C1 segment of cervical spinal cord (tissue), 14 donors: ENCODE results near the gene MBTPS1.

Experiments
- DNase-seq, 14 donors: peaks; one replicate each; lab custom pipeline; 2025; lab: John Stamatoyannopoulos, UW

Gene MBTPS1

DNA sequence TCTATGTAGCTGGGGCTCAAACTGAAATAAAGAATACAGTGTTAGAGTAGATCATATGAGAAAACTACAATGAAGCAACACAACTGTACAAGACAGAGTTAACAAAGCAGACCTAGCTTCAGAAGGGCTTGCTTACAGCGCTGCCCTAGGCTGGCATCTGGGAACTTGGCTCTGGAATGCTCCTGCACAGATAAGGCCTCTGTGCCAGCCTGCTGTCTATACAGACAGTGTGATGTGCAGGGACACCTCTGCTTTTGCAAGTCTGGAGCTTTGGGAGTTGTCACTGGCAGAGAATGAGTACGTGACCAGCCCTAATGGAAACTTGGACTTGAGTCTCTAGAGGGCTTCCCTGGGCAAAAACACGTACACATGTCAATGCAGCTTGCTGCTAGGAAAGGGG, 42.0 kb downstream of the MBTPS1 start:
- no peak for DNase-seq

DNA sequence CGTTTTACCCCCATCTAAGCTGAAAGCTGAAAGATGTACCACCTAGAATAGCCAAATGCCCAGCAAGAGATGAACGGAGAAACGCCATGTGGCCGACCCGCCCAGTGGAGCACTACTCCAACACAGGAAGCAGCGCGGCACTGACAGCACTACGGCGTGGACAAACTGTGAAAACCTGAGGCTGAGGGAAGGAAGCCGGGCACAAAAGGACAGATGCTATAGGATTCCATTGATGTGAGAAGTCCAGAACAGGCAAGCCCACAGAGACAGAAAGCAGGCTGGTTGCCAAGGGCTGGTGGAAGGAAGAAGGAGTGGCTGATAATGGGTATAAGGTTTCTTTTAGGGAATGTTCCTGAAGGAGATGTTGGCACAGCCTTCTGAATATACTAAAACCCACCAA, 44.7 kb downstream of the MBTPS1 start:
- no peak for DNase-seq

DNA sequence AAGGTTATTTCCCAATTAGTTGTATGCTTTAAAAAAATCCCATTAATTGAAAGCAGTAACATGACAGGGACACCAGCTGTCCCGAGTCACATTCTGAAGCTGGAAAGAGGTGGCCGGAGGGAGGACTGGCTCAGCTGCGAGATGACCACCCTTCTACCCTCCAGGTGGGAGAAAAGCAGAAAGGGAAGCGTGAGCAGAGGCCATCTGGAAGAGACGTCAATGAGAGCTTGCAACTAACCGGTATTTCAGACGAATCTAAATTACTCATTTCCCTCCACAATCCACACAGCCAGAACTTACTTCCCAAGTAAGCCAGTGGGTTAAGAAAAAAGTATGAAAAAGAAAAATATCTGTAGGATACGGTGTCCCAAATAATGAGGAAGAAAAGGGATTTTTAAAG, 45.6 kb downstream of the MBTPS1 start:
- no peak for DNase-seq

DNA sequence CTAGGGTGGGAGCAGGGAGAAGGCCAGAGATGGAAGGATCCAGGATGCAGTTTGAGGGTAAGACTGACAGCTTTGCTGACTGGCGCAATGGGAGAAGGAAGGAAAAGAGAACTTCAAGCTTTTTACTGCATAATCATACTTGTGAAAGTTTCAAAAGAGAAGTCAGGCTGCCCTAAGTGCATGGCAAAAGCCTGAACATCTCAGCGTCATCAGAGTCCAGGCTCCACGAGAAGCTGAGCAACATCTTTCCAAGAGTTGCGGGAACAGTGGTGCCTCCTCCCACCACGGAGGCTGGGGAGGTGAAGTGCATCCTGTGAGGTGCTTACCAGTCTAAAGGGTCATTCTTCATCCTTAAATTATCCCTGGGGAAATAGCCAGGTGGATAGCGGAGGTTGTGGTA, 47.2 kb downstream of the MBTPS1 start:
- DNase-seq: peak in 3 of 14 donors; percentile 11 to 32 (median 27)

DNA sequence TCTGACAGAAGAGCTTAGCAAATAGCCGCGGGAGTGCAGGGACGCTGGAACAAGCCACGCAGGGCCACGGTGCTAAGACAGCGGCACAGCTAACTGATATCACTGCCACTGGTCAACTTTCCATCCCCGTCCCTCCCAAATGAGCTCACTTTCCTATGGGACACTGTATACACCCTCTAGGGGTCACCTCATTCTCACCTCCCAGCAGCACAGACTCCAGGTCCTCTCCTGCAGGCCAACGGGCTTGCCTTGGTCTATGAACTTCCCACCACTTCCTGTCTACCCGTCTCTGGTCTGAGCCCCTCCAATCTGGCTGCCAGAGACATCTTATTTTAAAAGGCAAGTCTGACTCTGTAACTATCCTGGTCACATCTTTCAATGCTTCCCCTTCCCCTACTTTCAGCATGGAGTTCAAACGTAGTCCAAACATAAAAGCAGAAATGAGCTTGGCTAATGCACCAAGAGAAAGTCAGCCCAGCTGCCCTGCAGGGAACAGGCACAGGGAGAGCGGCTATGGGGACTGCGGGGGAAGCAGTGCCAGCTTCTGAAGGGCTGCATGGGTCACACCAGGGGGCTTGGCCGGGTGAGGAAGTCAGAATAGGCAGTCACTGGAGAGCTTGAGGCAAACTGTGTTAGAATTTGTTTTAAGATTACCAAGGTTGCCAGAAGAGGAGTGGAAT, 47.8 kb downstream of the MBTPS1 start:
- peak in 1 of 14 donors; percentile 18 for DNase-seq

DNA sequence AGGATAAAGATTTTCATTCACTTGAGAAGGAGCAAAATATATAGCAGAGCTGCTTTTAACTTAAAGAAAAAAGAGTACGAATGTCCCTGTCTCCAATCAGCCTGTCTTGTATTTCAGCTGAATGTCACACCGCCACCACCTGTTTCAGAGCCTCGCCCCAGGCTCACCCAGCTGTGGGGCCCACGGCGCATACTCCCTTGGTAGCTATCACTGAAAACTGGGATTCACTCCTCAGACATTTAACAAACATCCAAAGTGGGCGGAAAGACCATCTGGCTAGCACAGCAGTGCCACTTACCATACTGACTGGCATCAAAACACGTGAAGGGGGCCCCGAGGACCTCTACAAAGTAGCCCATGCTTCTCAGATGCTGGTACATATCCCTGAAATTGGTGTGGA, 48.7 kb downstream of the MBTPS1 start:
- no peak for DNase-seq

DNA sequence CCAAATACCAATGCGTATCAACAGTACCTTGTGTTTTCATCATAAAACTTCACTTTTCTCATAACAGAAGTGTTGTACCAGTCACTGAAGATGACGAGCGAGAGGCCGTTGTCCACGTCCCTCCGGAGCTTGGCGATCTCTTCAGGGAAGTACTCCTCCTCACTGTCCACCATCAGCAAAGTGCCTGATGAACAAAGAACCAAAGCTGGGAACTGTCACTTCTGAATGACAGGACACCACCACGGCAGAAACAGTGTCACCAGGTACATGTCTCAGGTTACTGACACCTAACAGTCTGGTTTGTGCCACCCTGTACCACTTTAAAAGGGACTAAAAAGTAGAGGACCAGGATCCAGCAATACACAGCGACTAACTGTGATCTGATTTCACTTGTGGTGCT, 49.1 kb downstream of the MBTPS1 start:
- no peak for DNase-seq

DNA sequence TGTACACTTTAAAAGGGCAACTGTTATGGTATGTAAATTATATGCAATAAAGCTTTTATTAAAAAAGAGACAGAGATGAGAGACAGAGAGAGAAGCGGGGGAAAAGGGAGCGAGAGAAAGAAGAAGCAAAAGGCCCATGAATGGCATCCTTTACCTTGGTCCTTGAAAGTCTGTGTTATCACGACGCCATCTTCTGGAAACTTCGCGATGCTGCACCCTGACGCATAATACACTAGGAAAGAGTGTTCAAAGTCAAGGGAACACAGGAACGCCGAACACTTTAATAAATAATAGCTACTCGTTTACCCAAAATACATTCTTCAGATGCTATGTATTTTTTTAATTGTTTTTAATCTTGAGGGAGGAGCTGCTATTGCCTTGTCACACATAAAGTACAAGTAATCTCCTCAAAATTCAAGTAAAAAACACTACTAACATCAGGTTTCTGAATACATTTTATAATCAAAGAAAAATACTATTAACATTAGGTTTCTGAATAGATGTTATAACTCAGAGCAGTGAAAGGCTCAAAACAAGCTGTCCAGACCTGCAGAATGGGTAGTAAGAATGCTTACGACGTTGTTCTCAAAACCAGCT, 51.1 kb downstream of the MBTPS1 start:
- peak in 5 of 14 donors; percentile 5 to 22 (median 15) for DNase-seq

DNA sequence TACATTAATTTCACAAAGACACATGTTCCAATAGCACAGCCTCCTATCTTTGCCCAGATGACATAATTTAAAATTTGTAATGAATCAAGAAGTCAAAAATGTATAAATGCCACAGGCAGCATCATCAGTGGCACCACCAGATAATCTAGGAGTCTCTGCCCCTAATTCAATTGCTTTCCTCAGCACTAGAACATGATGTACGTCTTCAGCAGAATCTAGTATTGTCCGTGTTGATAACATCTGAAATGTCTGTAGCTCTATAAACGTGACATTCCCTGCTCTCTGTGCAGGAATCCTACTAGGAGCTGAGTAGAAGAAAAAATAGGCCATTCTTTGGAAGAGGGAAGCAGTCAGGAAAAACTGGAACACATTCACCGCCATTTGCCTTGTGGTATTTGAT, 52.8 kb downstream of the MBTPS1 start:
- no peak for DNase-seq

DNA sequence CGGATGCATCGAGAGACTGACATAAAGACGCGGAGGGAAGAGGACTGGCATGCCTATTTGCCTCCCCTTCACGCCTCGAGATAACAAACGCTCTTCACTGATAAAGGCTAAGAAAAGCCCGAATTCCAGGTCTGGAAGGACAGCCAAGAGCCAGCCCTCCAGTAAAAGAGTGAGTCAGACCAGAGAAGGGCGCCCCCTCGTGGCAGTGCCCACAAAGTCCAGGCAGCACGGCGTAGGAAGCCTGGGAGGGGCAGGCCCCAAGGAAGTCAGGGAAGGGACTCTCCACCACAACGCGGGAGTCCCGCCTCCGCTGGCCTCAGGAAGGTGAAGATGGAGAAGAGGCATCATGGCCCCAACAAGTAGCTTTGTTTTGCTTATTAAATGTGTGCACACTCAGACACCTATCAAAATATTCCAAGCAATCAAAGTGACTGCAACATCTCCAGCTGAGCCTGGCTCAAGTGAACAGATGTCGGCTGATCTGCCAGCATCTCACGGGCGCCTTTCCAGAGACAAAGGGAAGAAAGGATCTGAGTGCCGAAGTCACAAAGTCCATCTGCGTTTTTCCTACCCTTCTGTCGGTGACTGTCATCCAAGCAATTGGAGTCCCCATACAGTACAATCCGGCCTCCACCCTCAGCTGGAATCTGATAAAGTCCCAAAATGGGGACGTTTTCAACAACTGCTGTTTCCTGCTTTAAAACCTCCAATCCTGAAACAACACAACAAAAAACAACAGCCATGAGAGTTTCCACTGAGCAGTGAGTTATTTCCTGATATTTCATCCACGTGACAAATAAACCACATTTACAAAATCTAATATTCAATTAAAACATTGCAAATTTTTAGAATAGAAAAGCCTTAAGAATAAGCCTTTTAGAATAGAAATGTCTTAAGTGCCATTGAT, 53.8 kb downstream of the MBTPS1 start:
- peak in 12 of 14 donors; percentile 28 to 59 (median 53) for DNase-seq

DNA sequence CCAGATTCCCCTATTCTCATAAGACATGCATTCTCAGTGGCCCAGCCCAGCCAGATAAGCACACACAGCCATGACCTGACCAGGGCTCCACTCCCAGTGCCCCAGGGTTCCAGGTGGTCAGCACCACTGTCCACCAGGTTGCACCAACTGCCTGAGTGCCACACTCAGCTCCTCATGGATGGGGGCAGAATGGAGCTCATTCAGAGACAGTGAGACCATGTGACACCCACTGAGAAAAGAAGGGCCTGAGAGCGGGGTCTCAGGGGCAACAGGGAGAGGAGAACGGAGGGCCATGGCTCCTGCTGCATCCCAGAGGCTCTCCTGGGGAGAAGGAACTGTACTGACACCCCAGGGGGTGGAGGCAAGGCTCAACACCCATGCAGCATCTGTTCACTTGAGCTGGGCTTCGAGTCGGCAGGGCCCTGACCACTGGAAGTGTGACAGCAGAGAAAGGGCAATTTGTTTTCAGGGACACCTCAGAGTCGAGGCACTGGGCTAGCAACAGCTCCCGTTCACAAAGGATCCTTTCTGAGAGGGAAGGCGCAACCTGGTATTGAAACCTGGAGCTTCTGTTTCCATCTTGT, 55.4 kb downstream of the MBTPS1 start:
- no peak for DNase-seq

DNA sequence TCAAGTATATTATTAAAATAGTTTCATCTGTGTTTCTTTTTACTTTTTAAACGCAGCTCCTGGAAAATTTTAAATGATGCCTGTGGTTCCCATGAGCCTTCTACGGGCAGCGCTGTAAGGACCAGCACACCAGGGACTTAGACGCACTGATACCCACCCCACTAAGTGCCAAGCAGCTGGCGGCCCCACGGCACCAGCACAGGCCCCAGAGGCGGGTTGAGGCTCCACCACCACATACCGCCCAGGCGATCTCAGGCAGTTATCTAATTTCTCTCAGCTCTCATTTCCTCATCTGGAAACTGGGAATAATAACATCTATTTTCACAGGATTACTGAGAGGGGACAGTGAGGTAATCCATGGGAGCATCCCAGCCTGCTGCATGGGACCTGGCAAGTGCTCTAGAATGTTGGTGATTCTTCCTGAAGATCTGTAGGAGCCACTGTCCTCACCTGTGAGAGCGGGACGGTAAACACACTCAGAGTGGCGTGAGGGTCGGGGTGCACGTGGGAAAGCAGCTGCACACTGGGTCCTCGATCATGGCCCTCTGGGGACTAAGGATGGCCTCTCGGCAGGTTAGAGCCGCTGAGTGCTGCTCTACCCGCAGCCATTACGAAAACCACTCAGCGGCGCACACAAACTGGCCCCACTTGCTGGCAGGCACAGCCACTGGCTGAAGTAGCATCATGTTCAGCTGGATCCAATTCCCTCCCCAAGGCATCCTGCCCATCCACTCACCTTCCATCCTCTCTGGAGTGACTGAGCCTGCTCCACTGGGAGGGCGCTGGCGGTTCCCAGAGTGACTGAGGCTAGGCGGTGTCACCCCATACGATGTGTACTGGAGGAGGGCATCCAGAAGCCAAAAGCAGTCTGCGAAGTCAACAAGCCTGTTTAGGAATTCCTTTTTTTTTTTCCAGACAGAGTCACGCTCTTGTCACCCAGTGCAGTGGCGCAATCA, 56.5 kb downstream of the MBTPS1 start:
- DNase-seq: no peak

DNA sequence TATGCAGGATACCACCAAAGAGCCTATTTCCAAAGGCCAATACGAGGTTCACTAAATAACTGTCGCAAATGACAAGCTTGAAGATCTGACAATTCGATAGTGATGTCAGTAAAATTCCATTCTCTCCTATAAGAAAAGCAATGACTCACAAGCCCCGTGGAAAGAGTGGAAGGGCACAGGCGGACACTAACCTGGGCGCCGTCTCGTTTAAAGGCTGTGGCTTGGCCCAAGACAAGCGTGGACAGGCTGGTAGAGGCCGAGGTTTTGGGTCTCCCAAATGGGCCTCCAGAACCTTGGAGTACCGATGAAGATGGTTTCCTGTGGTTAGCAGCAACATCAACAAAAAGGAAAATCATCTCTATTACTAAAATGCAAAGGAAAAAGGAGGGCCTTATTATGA, 57.6 kb downstream of the MBTPS1 start:
- DNase-seq: no peak

DNA sequence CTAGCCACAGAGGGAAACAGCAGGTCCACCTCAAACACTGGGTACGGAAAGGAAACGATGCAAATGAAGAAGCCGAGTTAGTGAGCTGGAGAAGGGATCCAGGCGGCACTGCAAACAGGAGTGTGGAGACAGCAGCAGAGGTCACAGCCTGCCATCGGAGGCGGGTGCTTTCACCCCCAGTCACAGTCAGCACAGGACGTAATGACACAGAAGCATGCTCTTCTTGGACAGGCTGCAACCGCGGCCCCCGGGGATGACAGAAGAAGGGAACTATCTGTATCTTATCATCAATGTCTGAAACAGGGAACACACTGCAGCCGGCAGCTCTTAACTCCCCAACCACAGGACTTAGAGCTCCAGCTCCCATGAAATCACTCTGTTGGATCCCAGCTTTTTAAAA, 58.1 kb downstream of the MBTPS1 start:
- no peak for DNase-seq

DNA sequence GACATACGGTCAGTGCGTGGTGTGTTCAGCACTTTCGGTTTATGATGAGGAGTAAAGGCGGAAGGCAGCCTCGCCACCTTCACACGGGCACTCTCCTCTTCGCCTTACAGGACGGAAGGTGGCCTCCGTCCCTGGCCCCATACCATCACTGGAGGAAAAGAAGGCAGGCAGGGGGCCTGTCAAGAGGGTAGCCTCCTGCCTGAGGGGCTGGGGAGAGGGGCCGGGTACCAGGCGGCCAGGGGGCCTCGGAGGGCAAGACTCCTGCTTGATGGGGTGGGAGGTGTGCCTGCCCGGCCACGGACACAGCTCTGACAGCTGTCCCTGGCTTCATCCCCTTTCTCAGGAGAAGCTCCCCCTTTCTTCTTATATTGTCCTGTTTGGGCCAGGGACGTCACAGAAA, 58.5 kb downstream of the MBTPS1 start:
- DNase-seq: no peak

DNA sequence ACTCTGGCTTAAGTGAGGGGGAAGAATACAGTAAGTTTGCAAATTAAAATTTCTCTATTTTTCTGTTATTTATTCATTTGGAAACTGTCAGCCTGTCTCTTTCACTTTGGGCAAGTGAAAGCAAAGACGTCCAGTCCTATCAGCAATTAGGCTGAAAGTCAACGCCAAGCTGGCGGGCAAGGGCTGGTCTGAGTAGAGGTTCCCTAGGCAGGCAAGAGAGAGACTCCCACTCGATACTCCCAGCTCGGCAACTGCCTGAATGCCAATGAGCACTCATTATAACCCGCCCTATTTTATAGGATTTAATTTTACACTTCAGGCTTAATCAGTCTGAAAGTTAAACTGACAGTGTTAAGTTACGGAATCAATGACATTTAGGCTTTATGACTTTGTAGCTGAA, 59.8 kb downstream of the MBTPS1 start:
- DNase-seq: no peak

DNA sequence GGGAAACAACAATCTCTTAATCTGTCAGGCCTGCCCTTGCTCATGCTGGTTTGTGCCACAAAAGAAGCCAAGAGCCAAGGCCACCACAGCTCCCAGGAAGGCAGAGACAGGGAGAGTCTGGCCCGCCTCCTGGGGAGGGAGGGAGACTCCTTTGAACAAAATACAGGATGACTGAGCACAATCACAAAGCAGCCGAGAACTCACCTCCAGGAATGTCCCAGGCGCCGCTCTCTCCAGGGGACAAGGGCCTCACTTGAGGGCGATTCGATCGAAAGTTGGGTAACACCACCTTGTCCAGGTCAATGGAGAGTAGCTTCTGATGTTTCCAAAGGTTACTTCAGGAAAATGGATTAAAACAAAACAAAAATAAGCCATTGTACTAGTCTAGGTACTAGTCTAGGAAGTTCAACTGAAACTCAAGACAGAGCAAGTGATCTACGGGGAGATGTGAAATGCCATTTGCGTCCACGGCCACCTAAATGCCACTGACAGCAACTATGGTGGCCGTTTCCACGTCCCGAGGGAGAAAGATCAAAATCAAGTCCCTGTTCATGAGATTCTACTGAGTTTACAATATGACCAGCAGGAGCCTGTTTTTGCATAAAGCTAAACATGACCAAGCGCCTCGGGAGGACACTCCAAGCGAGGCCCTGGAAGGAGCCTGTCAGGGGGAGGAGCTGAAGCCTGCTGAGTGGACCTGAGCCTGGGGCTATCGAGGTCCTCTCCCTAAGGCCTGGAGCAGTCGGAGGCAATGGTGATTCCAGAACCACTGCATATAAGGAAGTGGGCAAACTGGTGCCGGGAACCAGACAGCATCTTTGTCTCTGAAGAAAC, 60.7 kb downstream of the MBTPS1 start:
- no peak for DNase-seq

DNA sequence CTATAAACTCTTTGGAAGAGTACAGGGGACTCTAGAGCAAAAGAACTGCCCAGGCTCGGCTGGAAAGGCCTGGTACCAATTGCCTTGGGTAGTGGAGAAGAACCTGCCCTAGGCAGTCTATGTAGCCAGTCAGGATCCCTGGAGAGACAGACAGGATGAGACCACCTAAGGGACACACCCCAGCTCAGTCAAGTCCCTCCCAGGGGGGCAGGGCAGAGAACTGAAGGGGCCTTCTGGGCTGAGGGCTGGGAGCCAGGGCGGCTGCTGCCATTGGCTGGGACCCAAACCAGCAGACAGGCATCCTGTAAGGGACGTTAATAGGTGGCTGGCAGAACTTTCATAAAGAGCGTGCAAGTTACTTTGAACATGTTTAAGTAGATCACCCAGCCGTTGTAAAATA, 61.4 kb downstream of the MBTPS1 start:
- DNase-seq: peak in 1 of 14 donors; percentile 30

DNA sequence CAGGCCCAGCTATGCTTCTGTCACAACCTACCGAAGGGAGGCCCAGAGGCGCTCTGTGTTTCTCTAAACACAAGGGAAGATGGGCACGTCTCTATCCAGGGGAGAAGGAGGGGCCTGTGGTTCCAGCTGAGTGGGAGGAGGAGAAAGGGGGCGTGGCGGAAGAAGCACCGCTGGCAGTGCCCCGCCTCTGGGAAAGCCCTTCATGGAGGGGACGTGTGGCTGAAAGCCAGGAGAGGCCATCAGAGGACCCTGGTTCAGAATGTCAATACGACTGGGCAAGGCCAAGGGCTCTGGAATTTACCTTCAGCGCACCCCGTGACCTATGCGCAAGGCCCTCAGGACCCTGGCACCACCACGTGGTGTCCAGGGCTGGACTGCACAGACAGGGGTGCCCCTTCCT, 61.8 kb downstream of the MBTPS1 start:
- DNase-seq: no peak

DNA sequence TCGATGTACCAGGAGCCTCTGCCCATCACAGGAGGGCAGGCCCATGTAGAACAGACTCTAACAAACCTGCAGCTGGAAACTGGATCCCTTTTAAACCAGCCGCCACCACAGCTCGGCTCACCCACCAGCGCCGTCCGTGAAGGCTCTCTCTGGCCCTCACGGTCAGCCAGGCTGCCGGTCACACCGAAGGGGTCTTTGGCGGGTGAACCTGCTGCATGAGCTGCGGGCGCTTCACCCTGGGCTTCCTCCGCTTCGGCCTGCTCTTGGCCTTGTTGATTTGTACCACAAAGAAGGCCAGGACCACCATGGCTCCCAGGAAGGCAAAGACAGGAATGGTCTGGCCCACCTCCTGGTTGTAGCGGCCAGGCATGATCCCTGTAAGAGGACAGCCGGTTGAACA, 62.5 kb downstream of the MBTPS1 start:
- no peak for DNase-seq
